ENCODE measurements around the gene NPIPB9.
"Not testable (repeated sequence)": the region's sequence is repeated elsewhere in the genome, so short reads cannot be mapped to it uniquely, and the experiment has no call there.

DNA sequence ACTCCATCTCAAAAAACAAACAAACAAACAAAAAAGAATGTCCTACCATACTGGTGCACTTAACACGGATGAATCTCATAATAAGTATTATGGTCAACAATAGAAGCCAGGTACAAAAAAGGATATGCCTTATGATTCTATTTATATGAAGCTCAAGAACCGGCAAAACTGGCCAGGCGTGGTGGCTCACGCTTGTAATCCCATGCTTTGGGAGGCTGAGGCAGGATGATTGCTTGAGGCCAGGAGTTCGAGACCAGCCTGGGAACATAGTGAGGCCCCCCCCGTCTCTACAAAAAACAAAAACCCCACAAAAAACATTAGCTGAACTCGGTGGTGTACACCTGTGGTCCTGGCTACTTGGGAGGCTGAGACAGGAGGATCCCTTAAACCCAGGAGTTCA, 47.3 kb upstream of the NPIPB9 start:
- TF ChIP-seq ZNF384 (IDR thresholded peaks at IDR 0.05); FOXA1 (IDR thresholded peaks at IDR 0.05); FOXK2 (IDR thresholded peaks at IDR 0.05); ARNT (IDR thresholded peaks at IDR 0.05); FOXM1 (IDR thresholded peaks at IDR 0.05; ENCODE audit: borderline replicate concordance): not testable (repeated sequence)
- TF ChIP-seq, protein P1, sequence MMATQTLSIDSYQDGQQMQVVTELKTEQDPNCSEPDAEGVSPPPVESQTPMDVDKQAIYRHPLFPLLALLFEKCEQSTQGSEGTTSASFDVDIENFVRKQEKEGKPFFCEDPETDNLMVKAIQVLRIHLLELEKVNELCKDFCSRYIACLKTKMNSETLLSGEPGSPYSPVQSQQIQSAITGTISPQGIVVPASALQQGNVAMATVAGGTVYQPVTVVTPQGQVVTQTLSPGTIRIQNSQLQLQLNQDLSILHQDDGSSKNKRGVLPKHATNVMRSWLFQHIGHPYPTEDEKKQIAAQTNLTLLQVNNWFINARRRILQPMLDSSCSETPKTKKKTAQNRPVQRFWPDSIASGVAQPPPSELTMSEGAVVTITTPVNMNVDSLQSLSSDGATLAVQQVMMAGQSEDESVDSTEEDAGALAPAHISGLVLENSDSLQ (IDR thresholded peaks at IDR 0.05): not testable (repeated sequence)
